GM13977 (cell line): ENCODE data around the gene PTEN.

Experiments
- DNase-seq: peaks from one replicate; pipeline ENCODE4 v3.0.0; 2012; ENCODE audit warnings: low spot score
- in situ Hi-C: fragments of 300-500 bp; cut with MboI; formaldehyde crosslinking; loops from one replicate; pipeline ENCODE4 v1.12.0; 2022; ENCODE audit warnings: low sequenced_read_pairs, low pct_unique_long_range_greater_than_20kb, mixed read lengths, inconsistent platforms; ENCODE audit not compliant: unreplicated experiment
- TF ChIP-seq, protein P1 (sequence below): IDR thresholded peaks from 2 replicates; pipeline ENCODE4 v1.5.1; 2012; ENCODE audit warnings: mild to moderate bottlenecking, control low read depth; ENCODE audit not compliant: insufficient read depth; ENCODE audit errors: extremely low read depth, missing control alignments

Gene PTEN

DNA sequence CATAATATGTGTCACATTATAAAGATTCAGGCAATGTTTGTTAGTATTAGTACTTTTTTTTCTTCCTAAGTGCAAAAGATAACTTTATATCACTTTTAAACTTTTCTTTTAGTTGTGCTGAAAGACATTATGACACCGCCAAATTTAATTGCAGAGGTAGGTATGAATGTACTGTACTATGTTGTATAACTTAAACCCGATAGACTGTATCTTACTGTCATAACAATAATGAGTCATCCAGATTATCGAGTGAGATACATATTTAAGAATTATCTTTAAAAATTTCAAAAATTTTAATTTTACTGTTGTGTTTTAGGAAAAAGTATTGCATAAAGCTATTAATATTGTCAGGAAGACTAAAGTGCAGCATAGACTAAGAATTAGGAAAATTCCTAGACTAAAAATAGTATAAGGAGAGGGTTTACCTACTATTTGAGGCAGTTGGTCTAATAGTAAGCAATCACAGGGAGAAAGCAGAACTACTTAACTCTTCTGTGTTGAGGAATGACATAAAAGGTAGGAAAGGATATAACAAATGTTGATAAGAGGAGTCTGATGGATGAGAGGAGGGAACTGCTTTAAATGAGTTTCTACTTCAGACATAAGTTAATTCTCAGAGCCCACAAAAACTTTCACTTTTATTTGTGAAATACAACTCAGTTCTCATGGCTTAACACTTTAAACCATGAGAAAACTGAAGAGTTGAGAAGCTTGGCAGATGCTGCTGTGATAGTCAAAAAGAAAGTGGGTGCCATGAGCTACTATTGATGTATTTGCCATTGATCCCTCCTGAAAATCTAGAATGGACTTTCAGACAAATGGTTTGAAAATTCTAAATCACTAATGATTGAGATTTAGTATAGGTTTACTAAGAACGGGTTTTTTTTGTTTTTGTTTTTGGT, 67.8 kb downstream of the PTEN start:
- TF ChIP-seq, protein P1, sequence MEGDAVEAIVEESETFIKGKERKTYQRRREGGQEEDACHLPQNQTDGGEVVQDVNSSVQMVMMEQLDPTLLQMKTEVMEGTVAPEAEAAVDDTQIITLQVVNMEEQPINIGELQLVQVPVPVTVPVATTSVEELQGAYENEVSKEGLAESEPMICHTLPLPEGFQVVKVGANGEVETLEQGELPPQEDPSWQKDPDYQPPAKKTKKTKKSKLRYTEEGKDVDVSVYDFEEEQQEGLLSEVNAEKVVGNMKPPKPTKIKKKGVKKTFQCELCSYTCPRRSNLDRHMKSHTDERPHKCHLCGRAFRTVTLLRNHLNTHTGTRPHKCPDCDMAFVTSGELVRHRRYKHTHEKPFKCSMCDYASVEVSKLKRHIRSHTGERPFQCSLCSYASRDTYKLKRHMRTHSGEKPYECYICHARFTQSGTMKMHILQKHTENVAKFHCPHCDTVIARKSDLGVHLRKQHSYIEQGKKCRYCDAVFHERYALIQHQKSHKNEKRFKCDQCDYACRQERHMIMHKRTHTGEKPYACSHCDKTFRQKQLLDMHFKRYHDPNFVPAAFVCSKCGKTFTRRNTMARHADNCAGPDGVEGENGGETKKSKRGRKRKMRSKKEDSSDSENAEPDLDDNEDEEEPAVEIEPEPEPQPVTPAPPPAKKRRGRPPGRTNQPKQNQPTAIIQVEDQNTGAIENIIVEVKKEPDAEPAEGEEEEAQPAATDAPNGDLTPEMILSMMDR, result no peak
- in situ Hi-C loops, result no loop called here
- peak; percentile 18 for DNase-seq

DNA sequence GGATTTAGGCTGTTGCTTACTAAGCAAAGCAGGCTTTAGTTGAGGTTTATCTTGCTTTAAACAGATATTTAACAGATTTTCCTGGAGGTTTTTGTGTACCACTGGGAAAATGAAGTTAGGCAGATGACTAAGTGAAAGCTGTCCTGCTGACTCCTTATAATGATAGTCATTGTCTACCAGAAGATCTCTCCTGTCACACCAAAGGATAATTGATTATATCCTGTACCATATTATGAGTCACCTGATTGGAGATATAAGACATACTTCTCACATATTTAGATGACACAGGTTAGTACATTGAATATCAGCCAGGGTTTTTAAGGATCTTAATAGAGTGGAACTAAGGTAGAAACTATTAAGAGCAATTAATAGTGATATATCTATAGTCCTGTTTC, 68.4 kb downstream of the PTEN start:
- DNase-seq, result no peak
- in situ Hi-C loops, result no loop called here
- TF ChIP-seq, protein P1, result no peak

DNA sequence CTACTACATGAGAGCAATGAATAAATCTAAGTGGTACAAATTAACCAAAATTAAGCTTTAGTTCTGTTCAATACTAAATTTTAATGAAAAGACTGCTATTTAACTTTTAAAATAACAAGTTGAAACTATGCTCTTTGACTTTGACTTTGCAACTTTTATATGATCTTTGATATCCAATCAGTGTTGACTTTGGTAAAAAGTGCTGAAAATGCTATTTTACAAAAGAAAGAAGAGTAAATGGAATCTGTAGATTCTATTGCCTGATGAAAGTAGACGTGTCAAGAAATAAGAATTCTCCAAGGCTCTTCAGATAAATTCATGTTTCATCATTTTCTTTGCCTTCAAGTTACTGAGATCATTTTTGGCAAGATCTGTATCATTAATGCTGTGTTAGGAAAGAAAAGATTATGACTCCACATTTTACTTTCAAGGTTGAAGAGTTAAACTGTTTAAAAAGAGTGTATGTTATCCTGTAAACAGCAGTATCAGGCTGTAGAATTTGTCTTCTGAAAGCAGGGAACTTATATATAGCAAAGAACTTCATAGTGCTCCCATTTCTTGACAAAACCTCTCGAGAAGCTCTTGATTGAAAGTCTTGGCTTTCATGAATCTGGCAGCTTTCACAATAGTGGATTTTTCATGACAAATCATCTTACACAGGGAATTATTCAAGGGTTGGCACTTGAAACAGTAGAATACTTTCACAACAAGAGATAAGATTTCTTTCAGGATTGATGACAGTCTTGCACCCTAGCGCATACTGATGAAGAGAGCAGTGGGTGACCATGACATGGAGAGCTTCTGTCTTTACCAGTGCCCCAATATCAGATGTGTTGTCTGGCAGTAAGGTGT, 72.1 kb downstream of the PTEN start:
- TF ChIP-seq, protein P1, result no peak
- DNase-seq, result no peak
- in situ Hi-C loops, result no loop called here

DNA sequence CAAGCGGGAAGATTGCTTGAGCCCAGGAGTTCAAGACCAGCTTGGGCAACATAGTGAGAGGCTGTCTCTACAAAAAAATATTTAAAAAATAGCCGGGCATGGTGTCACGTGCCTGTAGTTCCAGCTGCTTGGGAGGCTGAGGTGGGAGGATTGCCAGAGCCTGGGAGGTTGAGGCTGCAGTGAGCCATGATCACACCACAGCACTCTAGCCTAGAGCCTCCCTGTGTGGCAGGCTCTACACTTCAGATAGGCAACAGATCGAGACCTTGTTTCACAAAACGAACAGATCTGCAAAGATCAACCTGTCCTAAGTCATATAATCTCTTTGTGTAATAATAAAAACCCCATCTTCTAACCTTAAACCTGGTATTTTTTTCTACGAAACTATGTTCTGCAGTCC, 76.8 kb downstream of the PTEN start:
- TF ChIP-seq, protein P1, result no peak
- DNase-seq, result no peak
- in situ Hi-C loops, result no loop called here

DNA sequence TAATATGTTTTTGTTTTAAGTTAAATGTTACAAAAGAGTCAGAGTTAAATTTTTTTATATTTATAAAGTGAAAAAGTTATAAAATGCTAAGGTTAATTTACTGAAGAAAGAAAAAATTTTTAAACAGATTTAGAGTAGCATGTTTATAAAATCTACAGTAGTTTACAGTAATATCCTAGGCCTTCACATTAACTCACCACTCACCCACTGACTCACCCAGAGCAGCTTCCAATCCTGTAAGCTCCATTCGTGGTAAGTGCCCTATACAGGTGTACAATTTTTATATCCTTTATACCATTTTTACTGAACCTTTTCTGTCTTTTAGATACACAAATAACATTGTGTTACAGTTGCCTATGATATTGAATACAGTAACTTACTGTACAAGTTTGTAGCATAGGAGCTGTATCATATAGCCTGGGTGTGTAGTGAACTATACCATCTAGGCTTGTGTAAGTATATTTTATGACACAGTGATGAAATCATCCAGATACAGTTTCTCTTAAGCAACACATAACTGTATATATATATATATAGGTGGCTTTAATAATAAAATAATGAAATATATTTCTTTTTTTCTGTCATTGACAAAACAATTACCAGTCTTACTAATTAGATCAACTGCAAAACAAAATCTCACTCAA, 79.6 kb downstream of the PTEN start:
- in situ Hi-C loops, result no loop called here
- TF ChIP-seq, protein P1, result no peak
- no peak for DNase-seq

DNA sequence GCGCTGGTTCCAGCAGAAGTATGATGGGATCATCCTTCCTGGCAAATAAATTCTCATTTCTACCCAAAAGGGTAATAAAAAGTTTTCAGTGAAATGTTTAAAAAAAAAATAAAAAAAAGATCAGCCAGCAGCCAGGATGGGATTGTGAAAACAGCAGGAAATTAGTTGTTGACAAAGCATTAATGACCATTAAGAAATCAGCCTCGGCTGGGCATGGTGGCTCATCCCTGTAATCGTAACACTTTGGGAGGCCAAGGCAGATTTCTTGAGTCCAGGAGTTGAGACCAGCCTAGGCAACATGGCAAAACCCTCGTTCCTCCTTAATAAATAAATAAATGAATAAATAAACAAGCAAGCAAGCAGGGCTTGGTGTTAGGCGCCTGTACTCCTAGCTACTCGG, 82.6 kb downstream of the PTEN start:
- DNase-seq, result no peak
- in situ Hi-C loops, result no loop called here
- TF ChIP-seq, protein P1, result no peak
